ENCODE measurements around the gene IL18.
"Not testable (repeated sequence)": the region's sequence is repeated elsewhere in the genome, so short reads cannot be mapped to it uniquely, and the experiment has no call there.

Gene IL18

GRCh38 chr11:112096194-112096593, 67.7 kb downstream of the IL18 start:
- in situ Hi-C loops (cut with MboI; ENCODE audit: low pct_unique_long_range_greater_than_20kb, low sequenced_read_pairs, unreplicated experiment) = no loop called here
- TF ChIP-seq, protein P1, sequence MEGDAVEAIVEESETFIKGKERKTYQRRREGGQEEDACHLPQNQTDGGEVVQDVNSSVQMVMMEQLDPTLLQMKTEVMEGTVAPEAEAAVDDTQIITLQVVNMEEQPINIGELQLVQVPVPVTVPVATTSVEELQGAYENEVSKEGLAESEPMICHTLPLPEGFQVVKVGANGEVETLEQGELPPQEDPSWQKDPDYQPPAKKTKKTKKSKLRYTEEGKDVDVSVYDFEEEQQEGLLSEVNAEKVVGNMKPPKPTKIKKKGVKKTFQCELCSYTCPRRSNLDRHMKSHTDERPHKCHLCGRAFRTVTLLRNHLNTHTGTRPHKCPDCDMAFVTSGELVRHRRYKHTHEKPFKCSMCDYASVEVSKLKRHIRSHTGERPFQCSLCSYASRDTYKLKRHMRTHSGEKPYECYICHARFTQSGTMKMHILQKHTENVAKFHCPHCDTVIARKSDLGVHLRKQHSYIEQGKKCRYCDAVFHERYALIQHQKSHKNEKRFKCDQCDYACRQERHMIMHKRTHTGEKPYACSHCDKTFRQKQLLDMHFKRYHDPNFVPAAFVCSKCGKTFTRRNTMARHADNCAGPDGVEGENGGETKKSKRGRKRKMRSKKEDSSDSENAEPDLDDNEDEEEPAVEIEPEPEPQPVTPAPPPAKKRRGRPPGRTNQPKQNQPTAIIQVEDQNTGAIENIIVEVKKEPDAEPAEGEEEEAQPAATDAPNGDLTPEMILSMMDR (IDR thresholded peaks at IDR 0.05; ENCODE audit: extremely low read depth, insufficient read depth, missing control alignments) = no peak
- no peak for DNase-seq (ENCODE audit: low spot score)

GRCh38 chr11:112095302-112095701, 68.6 kb downstream of the IL18 start:
- DNase-seq (ENCODE audit: low spot score); in situ Hi-C loops (cut with MboI; ENCODE audit: low pct_unique_long_range_greater_than_20kb, low sequenced_read_pairs, unreplicated experiment): not testable (repeated sequence)

All from GM13977 (cell line).